ENCODE measurements around the gene HGF.

HGF gene

DNA sequence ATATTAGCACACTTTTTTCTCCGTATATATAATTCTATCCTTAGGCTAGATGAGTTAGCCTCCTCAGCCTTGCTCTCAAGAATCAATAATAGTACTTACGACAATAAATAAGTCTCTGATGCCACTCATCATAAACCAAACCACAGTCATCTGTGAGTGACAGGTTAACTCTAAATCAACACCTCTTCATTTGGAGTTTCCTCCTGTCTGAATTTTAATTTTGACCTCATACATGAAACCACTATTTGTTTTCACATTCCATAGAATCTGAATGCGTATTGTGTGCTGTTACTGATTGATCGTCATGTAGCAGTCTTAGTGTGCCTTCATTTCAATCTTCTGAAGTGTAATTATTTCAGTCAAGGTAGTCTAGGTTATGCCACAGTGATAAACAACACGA, 85.8 kb downstream of the HGF start:
- in situ Hi-C loops (cut with HindIII; ENCODE audit: low pct_unique_long_range_greater_than_20kb, low sequenced_read_pairs) = no loop called here
- DNase-seq (ENCODE audit: low read depth in 1 of 2, low spot score in 1 of 2) = no peak
- TF ChIP-seq JUND (IDR thresholded peaks at IDR 0.05; ENCODE audit: low read depth) = no peak

DNA sequence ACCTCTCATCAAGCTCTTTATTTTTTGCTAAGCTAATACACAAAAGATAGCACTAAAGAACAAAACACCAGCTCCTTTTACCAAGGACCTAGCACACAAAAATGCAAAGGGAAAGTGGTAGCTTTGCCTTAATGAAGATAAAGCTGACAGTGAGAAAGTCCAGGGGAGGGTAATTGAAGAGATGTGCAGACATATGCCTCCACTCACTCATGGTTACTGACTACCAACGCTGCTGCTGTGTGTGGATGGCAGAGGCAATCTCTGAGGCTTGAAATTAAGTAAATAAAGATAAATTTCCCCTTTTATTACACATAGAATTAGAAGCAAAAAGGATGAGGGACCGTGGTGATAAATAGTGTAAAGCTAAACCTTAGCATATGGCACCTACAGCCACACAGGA, 87.0 kb downstream of the HGF start:
- in situ Hi-C loops (cut with HindIII; ENCODE audit: low pct_unique_long_range_greater_than_20kb, low sequenced_read_pairs) = no loop called here
- DNase-seq (ENCODE audit: low read depth in 1 of 2, low spot score in 1 of 2) = no peak
- no peak for TF ChIP-seq JUND (IDR thresholded peaks at IDR 0.05; ENCODE audit: low read depth)

DNA sequence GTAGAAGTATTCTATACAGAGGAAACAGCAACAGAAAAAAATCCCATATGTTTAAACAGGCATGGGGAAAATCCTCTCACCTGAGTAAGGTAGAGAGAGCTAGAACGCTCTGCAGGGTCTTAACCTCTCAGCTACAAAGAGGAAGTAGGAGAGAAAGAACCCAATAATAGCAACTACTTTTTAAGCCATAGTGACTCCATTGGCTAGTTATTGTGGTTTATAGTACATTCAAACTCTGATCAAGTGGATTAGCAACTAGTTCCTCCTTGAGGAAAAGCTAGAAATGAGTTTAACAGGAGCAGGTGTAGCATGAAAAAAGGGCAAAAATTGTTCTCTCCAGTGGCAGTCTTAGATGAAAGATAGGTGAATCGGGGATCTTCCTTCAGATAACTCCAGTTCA, 89.7 kb downstream of the HGF start:
- TF ChIP-seq JUND (IDR thresholded peaks at IDR 0.05; ENCODE audit: low read depth) = no peak
- DNase-seq (ENCODE audit: low read depth in 1 of 2, low spot score in 1 of 2) = no peak
- in situ Hi-C loops (cut with HindIII; ENCODE audit: low pct_unique_long_range_greater_than_20kb, low sequenced_read_pairs) = no loop called here

DNA sequence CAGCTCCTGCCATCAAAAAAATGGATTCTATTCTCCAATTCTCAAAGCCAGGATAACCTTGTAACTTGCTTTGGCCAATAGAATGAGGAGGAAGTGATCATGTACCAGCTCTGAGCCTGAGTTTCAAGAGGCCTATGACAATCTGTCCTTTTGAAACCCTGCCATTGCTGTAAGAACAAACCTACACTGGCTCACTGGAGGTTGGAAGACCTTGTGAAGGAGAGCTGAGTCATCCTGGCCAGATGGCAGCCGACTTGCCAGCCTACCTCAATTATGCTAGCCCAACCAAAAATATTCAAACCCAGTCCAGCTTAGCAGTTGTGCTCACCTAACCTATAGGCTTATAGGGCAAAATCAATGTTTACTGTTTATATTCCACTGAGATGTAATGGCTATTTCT, 93.0 kb downstream of the HGF start:
- TF ChIP-seq JUND (IDR thresholded peaks at IDR 0.05; ENCODE audit: low read depth) = no peak
- DNase-seq (ENCODE audit: low read depth in 1 of 2, low spot score in 1 of 2) = no peak
- in situ Hi-C loops (cut with HindIII; ENCODE audit: low pct_unique_long_range_greater_than_20kb, low sequenced_read_pairs) = no loop called here

DNA sequence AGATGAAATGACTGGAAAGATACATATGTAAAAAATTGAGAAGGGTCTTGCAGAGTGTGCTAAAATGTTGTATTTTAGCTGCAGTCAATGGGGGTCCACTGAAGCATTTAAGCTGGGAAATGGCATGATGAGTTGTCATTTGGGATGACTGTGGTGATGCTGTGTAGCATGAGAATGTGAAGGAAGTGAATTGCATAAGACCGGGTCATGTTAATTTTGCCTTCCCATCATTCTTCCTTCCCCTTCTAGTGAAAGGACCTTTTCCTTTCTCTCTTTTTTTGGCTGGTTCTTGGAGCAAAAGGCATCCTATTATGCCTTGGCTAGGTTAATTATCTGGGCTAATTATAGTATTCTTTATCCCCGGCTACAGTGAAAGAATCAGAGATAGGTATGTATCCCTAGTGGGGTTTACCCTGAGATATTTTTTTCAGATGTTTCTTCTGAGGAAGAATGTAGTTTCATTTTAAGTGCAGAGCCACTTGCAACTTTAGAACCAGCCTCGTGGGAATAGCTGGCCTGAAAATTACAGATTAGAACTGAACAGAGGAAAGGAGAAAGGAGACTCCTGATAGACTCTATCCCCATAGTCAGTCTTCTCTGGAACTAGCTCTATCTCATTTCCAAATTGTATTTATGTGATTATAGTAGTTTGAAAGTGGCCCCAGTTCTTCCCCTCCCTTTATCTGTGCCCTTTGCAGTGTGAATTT, 93.6 kb downstream of the HGF start:
- no peak for TF ChIP-seq JUND (IDR thresholded peaks at IDR 0.05; ENCODE audit: low read depth)
- in situ Hi-C loops (cut with HindIII; ENCODE audit: low pct_unique_long_range_greater_than_20kb, low sequenced_read_pairs) = no loop called here
- no peak for DNase-seq (ENCODE audit: low read depth in 1 of 2, low spot score in 1 of 2)

DNA sequence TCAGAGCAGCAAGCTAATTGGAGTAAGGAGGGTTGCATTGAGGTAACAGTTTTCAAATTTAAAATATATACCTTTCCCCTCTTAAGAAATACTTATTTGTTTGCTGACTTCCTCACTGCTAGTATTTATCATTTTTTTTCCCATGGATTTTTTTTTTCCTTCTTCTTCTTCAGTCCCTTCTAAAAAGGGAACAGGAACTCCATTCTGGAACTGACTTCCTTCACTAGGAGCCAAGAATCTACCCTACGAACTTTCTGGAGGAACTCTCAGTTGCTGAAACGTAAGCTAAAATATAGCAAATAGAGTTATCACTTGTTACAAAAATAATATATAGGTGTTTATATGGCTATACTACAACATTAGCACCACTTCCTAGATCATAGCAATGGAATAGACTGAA, 95.4 kb downstream of the HGF start:
- in situ Hi-C loops (cut with HindIII; ENCODE audit: low pct_unique_long_range_greater_than_20kb, low sequenced_read_pairs) = no loop called here
- no peak for TF ChIP-seq JUND (IDR thresholded peaks at IDR 0.05; ENCODE audit: low read depth)

DNA sequence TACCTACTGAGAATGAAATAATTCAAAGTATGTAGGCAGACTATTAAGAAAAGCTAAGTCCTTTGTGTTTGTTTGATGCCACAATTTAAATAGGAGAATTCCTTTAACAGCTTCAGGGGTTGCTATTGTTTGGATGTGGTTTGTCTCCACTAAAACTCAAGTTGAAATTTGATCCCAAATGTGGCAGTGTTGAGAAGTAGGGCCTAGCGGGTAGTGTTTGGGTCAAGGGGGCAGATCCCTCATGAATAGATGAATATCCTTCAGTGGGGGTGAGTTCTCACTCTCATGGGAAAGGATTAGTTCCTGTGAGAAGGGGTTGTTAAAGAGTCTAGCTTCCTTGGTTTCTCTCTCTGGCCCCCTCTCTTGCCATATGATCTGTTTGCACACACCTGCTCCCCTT, 97.0 kb downstream of the HGF start:
- TF ChIP-seq JUND (IDR thresholded peaks at IDR 0.05; ENCODE audit: low read depth) = no peak
- peak in 1 of 2 experiments; percentile 18 for DNase-seq (ENCODE audit: low read depth in 1 of 2, low spot score in 1 of 2)
- in situ Hi-C loops (cut with HindIII; ENCODE audit: low pct_unique_long_range_greater_than_20kb, low sequenced_read_pairs) = no loop called here

More for the DNA sequence above, 95.4 kb downstream of the HGF start:
- no peak for DNase-seq (ENCODE audit: low read depth in 1 of 2, low spot score in 1 of 2)

DNA sequence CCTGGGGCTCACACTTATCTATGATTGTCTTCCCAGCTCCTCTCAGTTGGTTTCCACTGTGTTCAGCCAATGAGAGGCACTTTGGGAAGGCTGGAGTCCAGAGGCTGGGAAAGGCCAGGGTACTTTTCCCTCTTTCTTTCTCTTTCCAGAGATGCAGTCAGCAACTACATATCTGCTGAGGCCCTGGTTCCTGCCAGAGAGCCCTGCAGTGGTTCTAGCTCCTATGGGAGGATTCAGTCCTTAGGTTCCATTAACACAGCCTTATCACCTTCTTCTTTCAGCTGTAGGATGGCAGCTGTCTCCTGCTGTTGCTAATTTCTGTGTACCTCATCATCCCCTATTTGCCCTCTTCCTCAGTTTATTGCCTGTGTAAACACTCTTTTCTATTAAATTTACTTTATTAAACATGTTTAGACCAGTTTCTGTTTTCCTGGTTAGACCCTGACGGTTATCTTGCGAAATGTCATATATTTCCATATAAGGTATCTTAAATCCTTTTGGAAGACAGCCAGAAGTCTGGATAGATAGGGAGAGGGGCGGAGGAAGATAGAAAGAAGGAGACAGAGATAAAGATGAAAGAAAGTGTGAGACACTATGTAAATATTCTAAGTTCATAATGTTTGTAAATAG, 100.3 kb downstream of the HGF start:
- DNase-seq (ENCODE audit: low read depth in 1 of 2, low spot score in 1 of 2) = no peak
- no peak for TF ChIP-seq JUND (IDR thresholded peaks at IDR 0.05; ENCODE audit: low read depth)
- in situ Hi-C loops (cut with HindIII; ENCODE audit: low pct_unique_long_range_greater_than_20kb, low sequenced_read_pairs) = no loop called here

DNA sequence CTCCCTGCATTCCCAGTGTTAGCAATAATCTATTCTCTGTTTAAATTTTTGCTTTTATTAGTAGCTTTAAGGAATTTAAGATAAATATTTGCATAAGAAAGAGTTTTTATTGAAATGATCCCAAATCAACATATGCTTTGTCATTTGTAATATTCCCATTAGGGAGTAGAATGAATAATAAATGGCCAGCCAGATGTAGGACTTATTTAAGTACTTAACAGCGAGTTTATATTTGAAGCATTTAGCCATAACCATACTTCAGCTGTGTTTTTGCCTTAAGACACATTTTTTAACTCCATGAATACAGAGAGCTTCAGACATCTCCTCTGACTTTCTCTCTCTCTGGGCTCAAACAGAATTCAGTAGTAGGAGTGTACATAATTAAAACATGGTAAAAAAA, 103.6 kb downstream of the HGF start:
- DNase-seq (ENCODE audit: low read depth in 1 of 2, low spot score in 1 of 2) = no peak
- no peak for TF ChIP-seq JUND (IDR thresholded peaks at IDR 0.05; ENCODE audit: low read depth)
- in situ Hi-C loops (cut with HindIII; ENCODE audit: low pct_unique_long_range_greater_than_20kb, low sequenced_read_pairs) = no loop called here

DNA sequence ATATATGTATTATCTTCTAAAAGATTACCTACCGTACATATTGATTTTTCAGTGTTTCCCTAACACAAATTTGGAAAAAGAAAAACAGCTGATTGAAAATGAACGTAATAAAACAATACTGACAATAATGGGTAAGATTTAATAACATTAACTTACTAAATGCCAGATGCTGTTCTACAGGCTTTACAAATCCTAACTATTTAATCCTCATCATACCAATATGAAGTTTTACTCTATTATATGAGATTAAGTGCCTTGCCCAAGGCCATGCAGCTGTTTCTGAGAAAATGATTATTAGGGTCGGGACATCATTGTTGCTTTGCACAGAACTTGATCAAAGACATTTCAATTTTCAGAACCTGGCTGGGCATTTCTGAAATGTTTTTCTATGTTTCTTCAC, 104.6 kb downstream of the HGF start:
- in situ Hi-C loops (cut with HindIII; ENCODE audit: low pct_unique_long_range_greater_than_20kb, low sequenced_read_pairs) = no loop called here
- no peak for DNase-seq (ENCODE audit: low read depth in 1 of 2, low spot score in 1 of 2)
- no peak for TF ChIP-seq JUND (IDR thresholded peaks at IDR 0.05; ENCODE audit: low read depth)

DNA sequence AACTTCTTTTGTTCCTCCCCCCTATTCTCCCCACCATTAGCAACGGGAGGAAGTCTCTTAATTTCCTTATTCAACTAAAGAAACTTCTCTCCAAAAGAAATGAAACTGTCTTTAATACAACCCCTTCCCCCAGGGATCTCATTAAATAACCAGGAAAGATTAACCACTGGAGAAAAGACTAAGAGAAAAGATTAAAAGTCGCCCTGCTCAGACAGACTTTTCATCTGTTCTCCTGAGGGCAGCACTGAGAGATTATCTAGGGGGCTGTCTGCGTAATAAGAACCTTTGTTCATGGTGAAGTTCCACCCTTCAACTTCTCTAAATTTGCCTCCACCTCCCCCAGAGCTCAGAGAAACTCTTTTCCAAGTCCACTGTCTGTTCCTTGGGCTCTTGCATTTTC, 105.5 kb downstream of the HGF start:
- in situ Hi-C loops (cut with HindIII; ENCODE audit: low pct_unique_long_range_greater_than_20kb, low sequenced_read_pairs) = no loop called here
- no peak for DNase-seq (ENCODE audit: low read depth in 1 of 2, low spot score in 1 of 2)
- TF ChIP-seq JUND (IDR thresholded peaks at IDR 0.05; ENCODE audit: low read depth) = no peak

DNA sequence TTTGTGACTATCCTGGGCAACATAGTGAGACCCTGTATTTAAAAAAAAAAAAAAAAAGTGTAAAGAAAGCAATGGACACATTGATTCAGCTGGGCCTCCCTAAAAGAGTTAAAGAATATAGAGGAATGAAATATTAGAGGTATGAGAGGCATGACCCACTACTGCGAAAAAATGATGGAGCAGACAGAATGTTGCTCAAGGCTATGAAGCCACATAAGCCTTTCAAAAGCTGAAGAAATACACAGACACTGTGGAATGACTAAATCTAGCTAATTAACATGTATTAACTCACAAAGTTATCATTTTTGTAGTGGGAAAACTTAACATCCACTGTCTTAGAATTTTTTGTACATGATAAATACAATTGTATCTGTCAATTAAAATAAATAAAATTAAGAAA, 107.3 kb downstream of the HGF start:
- no peak for DNase-seq (ENCODE audit: low read depth in 1 of 2, low spot score in 1 of 2)

DNA sequence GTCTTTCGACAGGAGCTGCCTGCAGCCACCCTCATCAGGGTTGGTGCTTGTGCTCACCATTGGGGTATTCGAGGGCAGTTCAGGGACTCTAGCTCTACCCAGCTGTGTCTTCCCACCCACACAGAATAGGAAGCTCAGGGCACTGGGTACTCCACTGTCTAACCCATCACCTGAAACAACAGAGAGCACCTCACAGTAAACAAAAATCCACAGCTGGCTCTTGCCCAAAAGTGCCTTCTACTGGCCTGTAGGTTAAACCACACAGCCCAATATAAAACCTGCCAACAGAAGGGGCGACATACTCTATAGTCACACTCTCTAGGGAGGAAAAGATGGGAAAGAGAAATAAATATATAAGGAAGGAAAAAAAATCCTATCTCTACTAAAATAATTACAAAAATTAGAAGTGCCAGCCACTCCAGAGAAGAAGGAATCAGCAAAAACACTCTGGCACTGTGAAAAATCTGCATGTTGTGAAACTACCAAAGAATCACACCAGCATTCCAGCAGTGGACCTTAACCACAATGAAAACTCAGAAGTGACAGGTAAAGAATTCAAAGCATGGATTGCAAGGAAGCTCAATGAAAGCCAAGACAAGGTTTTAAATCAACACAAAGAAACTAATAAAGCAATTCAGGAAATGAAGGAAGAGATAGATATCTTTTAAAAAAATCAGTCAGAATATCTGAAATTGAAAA, 110.0 kb downstream of the HGF start:
- no peak for TF ChIP-seq JUND (IDR thresholded peaks at IDR 0.05; ENCODE audit: low read depth)
- DNase-seq (ENCODE audit: low read depth in 1 of 2, low spot score in 1 of 2) = peak in 1 of 2 experiments; percentile 16
- in situ Hi-C loops (cut with HindIII; ENCODE audit: low pct_unique_long_range_greater_than_20kb, low sequenced_read_pairs) = no loop called here

More for the DNA sequence above, 107.3 kb downstream of the HGF start:
- TF ChIP-seq JUND (IDR thresholded peaks at IDR 0.05; ENCODE audit: low read depth) = no peak
- in situ Hi-C loops (cut with HindIII; ENCODE audit: low pct_unique_long_range_greater_than_20kb, low sequenced_read_pairs) = no loop called here
